Activated CD8-positive, alpha-beta T cell treated with anti-CD3 and anti-CD28 coated beads, Interleukin-2, amount 10 ng/mL, durations not matched to agents 7 days and 5 days (primary cell): ENCODE data around the gene IDH3G. TPM values are rescaled to one million over a fixed set of nuclear protein-coding genes. Genes with fewer than 3 reads are reported as not detected.

Source experiments
- ATAC-seq: fragments of 150-1000 bp; cut with Tn5 transposase; one replicate; pipeline ENCODE4 v1.10.0; 2021; ENCODE audit warnings: moderate library complexity
- CTCF ChIA-PET: fragments of 350-600 bp; sonication (Branson Sonifier 250); formaldehyde crosslinking; loops from one replicate; lab custom pipeline; 2021; ENCODE audit warnings: antibody characterized with exemption; lab: Charles Lee
- POLR2A ChIA-PET: fragments of 350-600 bp; sonication (Branson Sonifier 250); formaldehyde crosslinking; loops from one replicate; lab custom pipeline; 2021; ENCODE audit warnings: antibody characterized with exemption; lab: Charles Lee
- DNase-seq: peaks from one replicate; pipeline ENCODE4 v3.0.0-alpha.2; 2020
- H3K27ac Mint-ChIP-seq: one replicate; pipeline ENCODE4 v1.8.0; 2021; ENCODE audit warnings: mild to moderate bottlenecking, mixed read lengths
- H3K27me3 Mint-ChIP-seq: one replicate; pipeline ENCODE4 v1.8.0; 2021; ENCODE audit warnings: low read depth, mixed read lengths
- H3K36me3 Mint-ChIP-seq: one replicate; pipeline ENCODE4 v1.8.0; 2021; ENCODE audit warnings: low read depth, mixed read lengths
- H3K4me1 Mint-ChIP-seq: one replicate; pipeline ENCODE4 v1.8.0; 2021; ENCODE audit warnings: low read depth, mixed read lengths
- H3K4me3 Mint-ChIP-seq: one replicate; pipeline ENCODE4 v1.8.0; 2021; ENCODE audit warnings: mild to moderate bottlenecking, mixed read lengths
- H3K9me3 Mint-ChIP-seq: one replicate; pipeline ENCODE4 v1.8.0; 2022; ENCODE audit warnings: mixed read lengths; ENCODE audit not compliant: insufficient read depth
- total RNA-seq, 2 experiments: library from RNA; stranded (reverse); gene quantifications; one replicate each; pipeline ENCODE4 v1.2.3, GENCODE V29; 2021

IDH3G gene
- total RNA-seq, 2 experiments from 2014 or later = 63.2 to 66.9 TPM

DNA sequence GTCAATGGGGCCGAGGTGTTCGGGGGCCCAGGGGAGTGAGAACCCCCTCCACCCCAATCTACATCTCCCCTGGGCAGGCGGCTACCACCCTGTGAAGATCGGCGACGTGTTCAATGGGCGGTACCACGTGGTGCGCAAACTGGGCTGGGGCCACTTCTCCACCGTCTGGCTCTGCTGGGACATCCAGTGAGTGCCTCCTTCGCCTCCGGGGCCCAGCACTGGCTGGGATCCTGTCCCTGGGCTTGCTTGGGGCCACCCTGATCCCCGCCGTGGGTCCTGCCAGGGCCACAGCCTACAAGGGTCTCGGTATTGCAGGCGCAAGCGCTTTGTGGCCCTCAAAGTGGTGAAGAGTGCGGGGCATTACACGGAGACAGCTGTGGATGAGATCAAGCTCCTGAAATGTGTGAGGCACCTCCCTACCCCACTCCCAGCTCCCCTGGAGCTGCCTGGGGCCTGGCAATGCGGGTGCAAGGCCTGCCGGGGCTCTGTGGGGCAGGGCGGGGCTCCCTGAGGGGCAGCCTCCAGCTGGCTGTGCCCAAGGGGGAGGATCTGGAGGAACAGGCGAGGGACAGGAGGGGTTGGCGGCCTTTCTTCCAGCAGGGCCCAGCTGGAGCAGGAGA, 12.6 kb downstream of the IDH3G start:
- peaks cover 4% of the 10 kb centered on the region for H3K36me3 Mint-ChIP-seq
- no peaks in the 10 kb centered on the region for H3K9me3 Mint-ChIP-seq
- POLR2A ChIA-PET = no interaction called here
- CTCF ChIA-PET = no interaction called here
- H3K27me3 Mint-ChIP-seq = peaks cover 6% of the 10 kb centered on the region
- H3K4me3 Mint-ChIP-seq = no peak overlapping the region
- H3K27ac Mint-ChIP-seq = no peak overlapping the region
- H3K4me1 Mint-ChIP-seq = peaks cover 7% of the 10 kb centered on the region
- DNase-seq = no peak
- ATAC-seq = no peak

DNA sequence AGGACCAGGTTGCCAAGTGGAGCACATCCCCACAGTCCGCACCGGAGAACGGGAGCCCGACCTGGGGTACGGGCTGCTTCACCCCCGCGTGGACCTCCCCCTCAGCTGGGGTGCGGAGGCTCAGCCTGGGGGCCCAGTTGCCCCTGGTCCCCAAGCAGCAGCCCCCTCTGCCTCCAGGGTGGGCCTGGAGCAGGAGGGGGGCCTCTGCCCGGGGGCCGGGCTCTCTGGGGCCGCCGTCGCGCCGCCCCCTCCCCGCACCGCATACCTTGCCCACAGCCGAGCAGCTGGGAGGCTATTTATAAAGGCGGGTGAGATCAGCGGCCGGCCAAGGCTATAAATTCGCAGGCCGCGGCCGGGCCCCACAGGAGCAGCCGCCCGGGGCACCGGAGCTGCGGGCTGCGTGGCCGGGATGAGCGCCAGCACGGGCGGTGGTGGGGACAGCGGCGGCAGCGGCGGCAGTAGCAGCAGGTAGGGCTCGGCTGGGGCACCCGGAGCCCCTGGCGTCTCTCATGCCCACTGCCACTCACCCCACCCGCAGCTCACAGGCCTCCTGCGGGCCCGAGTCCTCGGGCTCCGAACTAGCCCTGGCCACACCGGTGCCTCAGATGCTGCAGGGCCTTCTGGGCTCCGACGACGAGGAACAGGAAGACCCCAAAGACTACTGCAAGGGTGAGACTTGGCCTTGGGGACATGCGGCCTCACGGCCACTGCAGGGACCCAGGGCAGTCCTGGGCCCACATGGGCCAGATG, 13.3 kb downstream of the IDH3G start, which contains the start of gene SRPK3:
Gene SRPK3 (plus strand): TSS at position 364 of the 750 bp plus-strand sequence. CDS start 46 bp downstream, at position 410.
- H3K9me3 Mint-ChIP-seq = no peaks in the 10 kb centered on the region
- no peak within 1 kb of the TSS for H3K27ac Mint-ChIP-seq
- no peaks in the 10 kb centered on the region for H3K36me3 Mint-ChIP-seq
- ChIA-PET POLR2A (no interaction called here), CTCF (no interaction called here)
- H3K4me3 Mint-ChIP-seq = no peak within 1 kb of the TSS
- no peak for DNase-seq
- ATAC-seq = peak; percentile 18
- peaks cover 6% of the 10 kb centered on the region for H3K27me3 Mint-ChIP-seq
- peaks cover 7% of the 10 kb centered on the region for H3K4me1 Mint-ChIP-seq

DNA sequence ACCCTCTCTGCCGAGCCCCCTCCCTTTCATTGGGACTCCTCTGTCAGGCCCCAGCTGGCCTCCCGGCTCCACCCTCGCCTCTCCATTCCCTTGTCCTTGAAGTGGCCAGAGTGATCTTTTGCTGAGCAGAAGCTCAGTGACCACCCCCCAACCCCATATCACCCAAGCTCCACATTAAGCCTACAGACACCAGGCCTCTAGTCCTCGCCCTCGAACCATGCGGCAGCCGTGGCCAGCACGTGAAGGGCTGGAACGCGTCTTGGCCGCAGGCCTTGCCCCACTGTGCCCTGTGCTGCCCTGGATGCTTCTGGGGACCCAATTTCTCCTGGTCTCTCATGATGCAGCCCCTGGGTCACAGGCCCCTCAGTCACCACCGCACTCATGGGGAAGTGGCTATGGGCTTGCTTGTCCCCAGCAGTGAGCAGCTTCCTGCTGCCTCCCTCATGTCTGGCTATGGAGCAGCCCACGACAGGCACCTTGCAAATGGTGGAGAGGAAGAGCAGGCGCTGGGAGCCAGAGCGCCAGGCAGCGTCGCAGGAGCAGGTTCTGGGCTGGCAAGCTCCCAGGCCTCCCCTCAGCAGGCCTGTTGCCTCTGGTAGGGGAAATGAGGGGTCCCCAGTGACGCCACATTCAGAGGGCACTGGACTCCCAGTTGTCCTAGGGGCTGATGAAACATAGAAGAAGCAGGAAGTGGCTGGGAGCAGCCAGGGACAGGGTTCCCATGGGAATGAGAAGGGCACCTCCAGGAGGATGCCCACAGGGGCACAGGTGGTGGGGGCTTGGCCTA, 14.1 kb downstream of the IDH3G start:
- CTCF ChIA-PET = no interaction called here
- peaks cover 7% of the 10 kb centered on the region for H3K4me1 Mint-ChIP-seq
- H3K4me3 Mint-ChIP-seq = no peak overlapping the region
- no peak overlapping the region for H3K27ac Mint-ChIP-seq
- POLR2A ChIA-PET = no interaction called here
- H3K9me3 Mint-ChIP-seq = no peaks in the 10 kb centered on the region
- ATAC-seq (no peak), DNase-seq (no peak)
- H3K27me3 Mint-ChIP-seq = peaks cover 6% of the 10 kb centered on the region
- no peaks in the 10 kb centered on the region for H3K36me3 Mint-ChIP-seq

DNA sequence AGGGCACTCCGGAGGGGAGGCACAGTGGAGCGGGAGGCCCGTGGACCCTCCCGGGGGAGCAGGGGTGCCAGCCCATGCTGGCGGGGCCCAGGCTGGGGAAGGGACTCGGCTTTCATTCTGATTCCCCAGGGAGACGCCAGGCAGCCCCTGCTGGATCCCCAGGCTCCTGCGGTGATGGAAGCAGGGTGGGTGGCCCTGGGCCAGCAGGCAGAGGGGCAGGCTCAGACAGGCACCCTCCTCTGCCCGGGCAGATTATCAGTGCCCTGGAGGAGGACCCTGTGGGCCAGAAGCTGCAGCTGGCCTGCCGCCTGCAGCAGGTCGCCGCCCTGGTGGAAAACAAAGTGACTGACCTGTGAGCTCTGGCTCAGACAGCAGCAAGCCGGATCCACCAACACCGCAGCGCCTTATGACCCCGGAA, 15.5 kb downstream of the IDH3G start:
- no peaks in the 10 kb centered on the region for H3K36me3 Mint-ChIP-seq
- ATAC-seq = no peak
- no peaks in the 10 kb centered on the region for H3K9me3 Mint-ChIP-seq
- peaks cover 7% of the 10 kb centered on the region for H3K4me1 Mint-ChIP-seq
- POLR2A ChIA-PET = no interaction called here
- DNase-seq = no peak
- no peak overlapping the region for H3K4me3 Mint-ChIP-seq
- H3K27ac Mint-ChIP-seq = no peak overlapping the region
- CTCF ChIA-PET = interaction anchor here (0.6 to 1.1 kb wide), 3 partner anchors 11 to 248 kb away, joined by 3 to 4 read pairs (median 3); partner anchors contain the start of genes IDH3G and SSR4
- H3K27me3 Mint-ChIP-seq = peaks cover 6% of the 10 kb centered on the region

DNA sequence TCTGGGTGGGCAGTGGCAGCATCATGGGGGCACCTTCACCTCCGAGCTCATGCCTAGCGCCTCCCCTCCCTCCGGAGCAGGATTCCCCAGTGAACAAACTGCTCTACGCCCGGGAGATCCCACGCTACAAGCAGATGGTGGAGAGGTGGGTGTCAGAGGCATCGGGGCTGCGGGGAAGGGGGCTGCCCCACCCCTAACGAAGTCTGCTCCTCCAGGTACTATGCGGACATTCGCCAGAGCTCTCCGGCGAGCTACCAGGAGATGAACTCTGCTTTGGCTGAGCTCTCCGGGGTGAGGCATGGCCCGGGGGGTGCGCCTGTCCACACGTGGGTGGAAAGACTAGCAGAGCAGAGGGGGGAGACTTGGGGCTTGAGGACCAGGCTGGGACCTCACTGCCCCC, 16.0 kb downstream of the IDH3G start:
- no peak for DNase-seq
- H3K27ac Mint-ChIP-seq = no peak overlapping the region

DNA sequence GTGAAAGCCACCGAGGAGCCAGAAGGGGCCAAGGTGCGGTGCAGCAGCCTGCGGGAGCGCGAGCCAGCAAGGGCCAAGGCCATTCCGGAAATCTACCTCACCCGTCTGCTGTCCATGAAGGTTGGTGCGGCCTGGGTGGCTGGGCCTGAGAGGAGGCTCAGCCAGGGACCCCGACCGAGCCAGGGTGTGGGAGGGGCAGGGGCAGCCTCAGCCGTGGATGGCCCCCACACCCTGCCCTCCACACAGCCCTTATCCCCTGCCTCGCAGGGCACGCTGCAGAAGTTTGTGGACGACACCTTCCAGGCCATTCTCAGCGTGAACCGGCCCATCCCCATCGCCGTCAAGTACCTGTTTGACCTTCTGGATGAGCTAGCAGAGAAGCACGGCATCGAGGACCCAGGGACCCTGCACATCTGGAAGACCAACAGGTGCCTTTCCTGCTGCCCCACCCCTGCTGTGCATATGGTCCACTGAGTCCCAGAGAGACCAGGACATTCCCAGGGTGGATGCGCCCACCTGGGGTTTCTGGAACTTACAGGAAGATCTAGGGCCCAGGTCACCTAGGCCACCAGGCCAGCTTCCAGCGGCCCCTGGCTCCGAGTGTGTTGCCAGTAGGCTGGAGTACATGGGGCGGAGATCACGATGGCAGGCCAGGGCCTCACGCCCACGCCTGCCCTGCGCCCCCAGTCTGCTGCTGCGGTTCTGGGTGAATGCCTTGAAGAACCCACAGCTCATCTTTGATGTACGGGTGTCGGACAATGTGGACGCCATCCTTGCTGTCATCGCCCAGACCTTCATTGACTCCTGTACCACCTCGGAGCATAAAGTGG, 16.7 kb downstream of the IDH3G start:
- ChIA-PET POLR2A (no interaction called here), CTCF (no interaction called here)
- peaks cover 6% of the 10 kb centered on the region for H3K27me3 Mint-ChIP-seq
- H3K27ac Mint-ChIP-seq = no peak overlapping the region
- no peaks in the 10 kb centered on the region for H3K36me3 Mint-ChIP-seq
- peaks cover 7% of the 10 kb centered on the region for H3K4me1 Mint-ChIP-seq
- ATAC-seq = no peak
- H3K9me3 Mint-ChIP-seq = no peaks in the 10 kb centered on the region
- DNase-seq = no peak
- H3K4me3 Mint-ChIP-seq = no peak overlapping the region

More for the DNA sequence above, 16.0 kb downstream of the IDH3G start:
- H3K9me3 Mint-ChIP-seq = no peaks in the 10 kb centered on the region
- ChIA-PET POLR2A (no interaction called here), CTCF (interaction anchor here (1.0 to 1.1 kb wide), 2 partner anchors 10 to 16 kb away, joined by 3 to 4 read pairs; partner anchors contain the start of genes IDH3G and SSR4)
- peaks cover 7% of the 10 kb centered on the region for H3K4me1 Mint-ChIP-seq
- H3K36me3 Mint-ChIP-seq = no peaks in the 10 kb centered on the region
- H3K4me3 Mint-ChIP-seq = no peak overlapping the region
- ATAC-seq = no peak
- H3K27me3 Mint-ChIP-seq = peaks cover 6% of the 10 kb centered on the region

DNA sequence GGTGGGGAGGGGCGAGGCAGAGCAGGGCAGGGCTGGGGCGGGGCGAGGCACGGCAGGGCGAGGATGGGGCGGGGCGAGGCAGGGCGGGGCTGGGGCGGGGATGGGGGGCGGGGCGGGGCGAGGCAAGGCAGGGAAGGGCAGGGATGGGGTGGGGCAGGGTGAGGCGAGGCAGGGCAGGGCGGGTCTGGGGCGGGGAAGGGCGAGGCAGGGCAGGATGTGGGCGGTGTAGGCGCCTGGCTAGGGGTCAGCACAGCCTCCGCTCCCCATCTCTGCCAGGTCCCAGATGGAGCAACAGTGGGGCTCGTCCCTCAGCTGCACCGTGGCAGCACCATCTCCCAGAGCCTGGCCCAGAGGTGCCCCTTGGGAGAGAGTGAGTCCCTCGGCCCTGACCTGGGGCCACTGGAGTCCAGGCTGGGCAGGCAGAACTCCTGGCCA, 17.5 kb downstream of the IDH3G start:
- POLR2A ChIA-PET = no interaction called here
- peaks cover 6% of the 10 kb centered on the region for H3K27me3 Mint-ChIP-seq

DNA sequence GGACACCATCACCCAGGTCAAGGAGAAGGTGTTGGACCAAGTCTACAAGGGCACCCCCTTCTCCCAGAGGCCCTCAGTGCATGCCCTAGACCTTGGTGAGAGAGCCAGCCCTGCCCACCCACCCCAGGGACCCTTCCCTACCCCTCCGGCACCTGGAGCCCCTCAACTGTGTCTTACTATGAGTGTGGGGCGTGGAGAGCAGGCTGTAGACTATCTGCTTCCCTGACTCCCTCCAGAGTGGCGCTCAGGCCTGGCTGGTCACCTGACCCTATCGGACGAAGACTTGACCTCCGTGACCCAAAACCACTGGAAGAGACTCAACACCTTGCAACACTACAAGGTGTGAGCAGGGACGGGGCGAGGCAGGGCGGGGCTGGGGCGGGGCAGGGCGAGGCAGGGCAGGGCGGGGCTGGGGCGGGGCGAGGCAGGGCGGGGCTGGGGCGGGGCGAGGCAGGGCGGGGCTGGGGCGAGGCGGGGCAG, 18.0 kb downstream of the IDH3G start:
- no peak overlapping the region for H3K4me3 Mint-ChIP-seq
- no peaks in the 10 kb centered on the region for H3K36me3 Mint-ChIP-seq
- H3K4me1 Mint-ChIP-seq = peaks cover 7% of the 10 kb centered on the region
- CTCF ChIA-PET = no interaction called here
- DNase-seq = no peak
- H3K9me3 Mint-ChIP-seq = no peaks in the 10 kb centered on the region
- no peak for ATAC-seq
- H3K27ac Mint-ChIP-seq = no peak overlapping the region
- POLR2A ChIA-PET = no interaction called here
- H3K27me3 Mint-ChIP-seq = peaks cover 6% of the 10 kb centered on the region

More for the DNA sequence above, 17.5 kb downstream of the IDH3G start:
- Mint-ChIP-seq H3K9me3 (no peaks in the 10 kb centered on the region), H3K4me3 (no peak overlapping the region), H3K36me3 (no peaks in the 10 kb centered on the region), H3K4me1 (peaks cover 7% of the 10 kb centered on the region), H3K27ac (no peak overlapping the region)
- CTCF ChIA-PET = no interaction called here
- ATAC-seq = no peak
- no peak for DNase-seq

DNA sequence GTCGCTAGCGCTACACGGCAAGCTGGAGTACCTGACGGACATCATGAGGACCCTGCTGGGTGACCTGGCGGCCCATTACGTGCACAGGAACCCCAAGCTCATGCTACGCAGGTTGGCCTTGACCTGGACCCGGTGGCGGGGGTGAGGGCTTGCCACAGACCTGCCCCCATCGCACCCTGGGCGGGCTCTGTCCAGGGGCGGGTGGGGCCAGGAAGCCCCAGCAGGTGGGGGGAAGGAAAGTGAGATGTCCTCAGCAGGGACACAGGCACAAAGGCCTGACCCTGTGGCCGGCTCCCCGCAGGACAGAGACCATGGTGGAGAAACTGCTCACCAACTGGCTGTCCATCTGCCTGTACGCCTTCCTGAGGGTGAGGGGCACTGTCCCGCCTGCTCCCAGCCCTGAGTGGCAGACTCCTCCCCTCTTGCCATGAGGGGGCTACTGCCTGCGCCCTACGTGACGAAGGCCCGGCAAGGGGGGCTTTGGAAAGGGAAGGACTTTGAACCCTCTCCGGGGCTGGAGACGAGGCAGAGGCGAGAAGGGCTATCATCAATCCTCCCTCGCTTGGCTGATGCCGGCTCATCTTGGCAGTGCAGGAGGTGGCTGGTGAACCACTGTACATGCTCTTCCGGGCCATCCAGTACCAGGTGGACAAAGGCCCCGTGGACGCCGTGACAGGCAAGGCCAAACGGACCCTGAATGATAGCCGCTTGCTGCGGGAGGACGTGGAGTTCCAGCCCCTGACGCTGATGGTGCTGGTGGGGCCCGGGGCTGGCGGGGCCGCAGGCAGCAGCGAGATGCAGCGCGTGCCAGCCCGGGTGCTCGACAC, 18.7 kb downstream of the IDH3G start:
- H3K9me3 Mint-ChIP-seq = no peaks in the 10 kb centered on the region
- peaks cover 6% of the 10 kb centered on the region for H3K27me3 Mint-ChIP-seq
- H3K4me3 Mint-ChIP-seq = no peak overlapping the region
- H3K4me1 Mint-ChIP-seq = peaks cover 7% of the 10 kb centered on the region
- CTCF ChIA-PET = no interaction called here
- ATAC-seq (no peak), DNase-seq (no peak)
- POLR2A ChIA-PET = interaction anchor here (0.6 kb wide), 1 partner anchor 122 kb away, joined by 3 read pairs; no protein-coding TSS in a partner anchor
- no peaks in the 10 kb centered on the region for H3K36me3 Mint-ChIP-seq
- H3K27ac Mint-ChIP-seq = no peak overlapping the region

DNA sequence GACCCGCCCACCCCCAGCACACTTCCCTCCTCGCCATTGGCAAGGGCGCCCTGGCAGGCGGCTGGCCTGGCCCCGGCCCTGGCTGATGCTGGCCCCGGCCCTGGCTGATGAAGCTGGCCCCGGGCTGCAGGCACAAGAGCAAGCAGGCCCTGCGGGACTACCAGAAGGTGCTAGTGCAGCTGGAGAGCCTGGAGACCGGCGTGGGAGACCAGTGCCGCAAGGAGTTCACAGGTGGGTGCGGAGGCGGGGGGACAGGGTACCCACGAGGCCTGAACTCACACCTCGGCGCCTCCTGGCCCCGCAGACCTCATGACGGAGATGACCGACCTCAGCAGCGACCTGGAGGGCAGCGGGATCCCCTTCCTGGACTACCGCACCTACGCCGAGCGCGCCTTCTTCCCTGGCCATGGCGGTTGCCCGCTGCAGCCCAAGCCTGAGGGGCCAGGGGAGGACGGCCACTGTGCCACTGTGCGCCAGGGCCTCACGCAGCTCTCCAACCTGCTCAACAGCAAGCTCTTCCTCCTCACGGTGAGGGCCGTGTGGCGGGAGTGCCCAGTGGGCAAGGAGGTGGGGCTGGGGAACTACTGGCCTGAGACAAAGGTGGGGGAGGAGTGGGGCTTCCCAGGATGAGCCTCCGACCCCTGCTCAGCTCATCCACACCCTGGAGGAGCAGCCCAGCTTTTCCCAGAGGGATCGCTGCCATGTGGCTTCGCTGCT, 19.4 kb downstream of the IDH3G start:
- no peaks in the 10 kb centered on the region for H3K4me1 Mint-ChIP-seq
- no peak for ATAC-seq
- H3K9me3 Mint-ChIP-seq = no peaks in the 10 kb centered on the region
- H3K27ac Mint-ChIP-seq = no peak overlapping the region
- no peak for DNase-seq
- H3K27me3 Mint-ChIP-seq = peaks cover under 1% of the 10 kb centered on the region
- H3K36me3 Mint-ChIP-seq = no peaks in the 10 kb centered on the region
- H3K4me3 Mint-ChIP-seq = no peak overlapping the region
- POLR2A ChIA-PET = interaction anchor here (0.6 kb wide), 1 partner anchor 123 kb away, joined by 3 read pairs; no protein-coding TSS in a partner anchor
- CTCF ChIA-PET = no interaction called here
